ENCODE data around the gene CNDP1.
"Not testable (repeated sequence)": the region's sequence is repeated elsewhere in the genome, so short reads cannot be mapped to it uniquely, and the experiment has no call there.

The CNDP1 gene

DNA sequence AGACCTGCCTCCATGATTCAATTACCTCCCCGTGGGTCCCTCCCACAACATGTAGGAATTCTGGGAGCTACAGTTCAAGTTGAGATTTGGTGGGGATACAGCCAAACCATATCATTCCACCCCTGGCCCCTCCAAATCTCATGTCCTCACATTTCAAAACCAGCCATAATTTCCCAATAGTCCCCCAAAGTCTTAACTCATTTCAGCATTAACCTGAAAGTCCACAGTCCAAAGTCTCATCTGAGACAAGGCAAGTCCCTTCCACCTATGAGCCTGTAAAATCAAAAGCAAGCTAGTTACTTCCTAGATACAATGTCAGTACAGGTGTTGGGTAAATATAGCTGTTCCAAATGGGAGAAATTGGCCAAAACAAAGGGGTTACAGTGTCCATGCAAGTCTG is 30.9 kb downstream of the CNDP1 start:
- not testable (repeated sequence) for H3K79me1 ChIP-seq (ENCODE audit: low read length); H3K4me3 ChIP-seq (ENCODE audit: low read depth, low read length); H3K79me2 ChIP-seq (ENCODE audit: control insufficient read depth, insufficient read depth, low read length, poor library complexity); H2BK120ac ChIP-seq (ENCODE audit: insufficient read depth, low read length, poor library complexity); H3K4me2 ChIP-seq (ENCODE audit: low read length); H3K4me1 ChIP-seq (ENCODE audit: control insufficient read depth in 1 of 2, insufficient read depth in 2 of 2, low read length in 2 of 2); H2BK5ac ChIP-seq (ENCODE audit: low read depth, low read length, poor library complexity); H2BK12ac ChIP-seq (ENCODE audit: low read length); H2AFZ ChIP-seq (ENCODE audit: insufficient read depth, low read length, poor library complexity); H3K4ac ChIP-seq (ENCODE audit: low read depth, low read length); H3K14ac ChIP-seq (ENCODE audit: low read length); H2AK5ac ChIP-seq (ENCODE audit: low read length); H3K18ac ChIP-seq (ENCODE audit: low read length); H3K9ac ChIP-seq (ENCODE audit: low read length); H3K27me3 ChIP-seq (ENCODE audit: insufficient read depth, low read length); H3K23ac ChIP-seq (ENCODE audit: low read length); H3K36me3 ChIP-seq (ENCODE audit: control insufficient read depth in 1 of 2, insufficient read depth in 2 of 2, low read length in 2 of 2); DNase-seq; H4K12ac ChIP-seq (ENCODE audit: low read depth, low read length); H4K8ac ChIP-seq (ENCODE audit: low read depth, low read length); H3K27ac ChIP-seq (ENCODE audit: low read depth, low read length); H4K91ac ChIP-seq (ENCODE audit: low read depth, low read length)
- peaks cover 11% of the 10 kb centered on the region for H3K9me3 ChIP-seq (ENCODE audit: insufficient read depth, low read depth, low read length)
- WGBS (ENCODE audit: extremely low coverage, insufficient coverage, insufficient read length): no CpG with 5 or more reads among the region's 1 CpG

DNA sequence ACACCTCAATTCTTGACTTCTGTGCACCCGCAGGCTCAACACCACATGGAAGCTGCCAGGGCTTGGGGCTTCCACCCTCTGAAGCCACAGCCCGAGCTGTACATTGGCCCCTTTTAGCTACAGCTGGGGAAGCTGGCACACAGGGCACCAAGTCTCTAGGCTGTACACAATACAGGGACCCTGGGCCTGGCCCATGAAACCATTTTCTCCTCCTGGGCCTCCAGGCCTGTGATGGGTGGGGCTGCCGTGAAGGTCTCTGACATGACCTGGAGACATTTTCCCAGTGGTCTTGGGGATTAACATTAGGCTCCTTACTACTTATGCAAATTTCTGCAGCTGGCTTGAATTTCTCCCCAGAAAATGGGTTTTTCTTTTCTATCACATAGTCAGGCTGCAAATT is 31.7 kb downstream of the CNDP1 start:
- not testable (repeated sequence) for H2AFZ ChIP-seq (ENCODE audit: insufficient read depth, low read length, poor library complexity); H3K4me3 ChIP-seq (ENCODE audit: low read depth, low read length); H3K79me2 ChIP-seq (ENCODE audit: control insufficient read depth, insufficient read depth, low read length, poor library complexity); H3K27ac ChIP-seq (ENCODE audit: low read depth, low read length); H2BK12ac ChIP-seq (ENCODE audit: low read length); H3K18ac ChIP-seq (ENCODE audit: low read length); H3K9ac ChIP-seq (ENCODE audit: low read length); H3K4me1 ChIP-seq (ENCODE audit: control insufficient read depth in 1 of 2, insufficient read depth in 2 of 2, low read length in 2 of 2); H3K14ac ChIP-seq (ENCODE audit: low read length); H2BK120ac ChIP-seq (ENCODE audit: insufficient read depth, low read length, poor library complexity); H4K91ac ChIP-seq (ENCODE audit: low read depth, low read length); H3K4ac ChIP-seq (ENCODE audit: low read depth, low read length); DNase-seq; H2AK5ac ChIP-seq (ENCODE audit: low read length); H4K8ac ChIP-seq (ENCODE audit: low read depth, low read length); H4K12ac ChIP-seq (ENCODE audit: low read depth, low read length); H3K23ac ChIP-seq (ENCODE audit: low read length); H3K27me3 ChIP-seq (ENCODE audit: insufficient read depth, low read length); H3K36me3 ChIP-seq (ENCODE audit: control insufficient read depth in 1 of 2, insufficient read depth in 2 of 2, low read length in 2 of 2); H3K79me1 ChIP-seq (ENCODE audit: low read length); H2BK5ac ChIP-seq (ENCODE audit: low read depth, low read length, poor library complexity); H3K4me2 ChIP-seq (ENCODE audit: low read length)
- H3K9me3 ChIP-seq (ENCODE audit: insufficient read depth, low read depth, low read length): peaks cover 11% of the 10 kb centered on the region
- no CpG with 5 or more reads among the region's 3 CpGs for WGBS (ENCODE audit: extremely low coverage, insufficient coverage, insufficient read length)

DNA sequence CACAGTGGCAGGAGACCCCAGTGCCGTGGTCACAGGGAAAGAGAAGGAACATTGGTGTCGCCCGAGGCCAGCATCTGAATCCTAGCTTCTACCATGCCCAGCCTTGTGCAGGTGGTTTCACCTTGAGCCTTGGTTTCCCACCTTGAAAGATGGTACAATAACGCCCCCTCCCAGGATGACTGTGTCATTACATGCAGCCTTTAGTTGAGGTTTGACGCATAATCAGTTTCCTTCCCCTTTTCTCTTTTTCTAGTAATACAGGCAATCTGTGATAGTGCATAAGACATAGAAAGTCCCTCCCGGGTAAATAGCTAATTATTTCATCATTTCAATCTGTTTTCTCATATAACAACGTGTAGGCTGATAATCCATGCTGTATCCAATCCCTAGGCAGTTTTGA is 33.5 kb downstream of the CNDP1 start:
- H3K23ac ChIP-seq (ENCODE audit: low read length): no peak overlapping the region
- no peak overlapping the region for H2AFZ ChIP-seq (ENCODE audit: insufficient read depth, low read length, poor library complexity)
- H3K79me1 ChIP-seq (ENCODE audit: low read length): no peaks in the 10 kb centered on the region
- no peak overlapping the region for H3K27ac ChIP-seq (ENCODE audit: low read depth, low read length)
- no peak overlapping the region for H2BK5ac ChIP-seq (ENCODE audit: low read depth, low read length, poor library complexity)
- no peaks in the 10 kb centered on the region for H3K36me3 ChIP-seq (ENCODE audit: control insufficient read depth in 1 of 2, insufficient read depth in 2 of 2, low read length in 2 of 2)
- no peak overlapping the region for H3K14ac ChIP-seq (ENCODE audit: low read length)
- no peak overlapping the region for H4K91ac ChIP-seq (ENCODE audit: low read depth, low read length)
- no peaks in the 10 kb centered on the region for H3K27me3 ChIP-seq (ENCODE audit: insufficient read depth, low read length)
- no peaks in the 10 kb centered on the region for H3K79me2 ChIP-seq (ENCODE audit: control insufficient read depth, insufficient read depth, low read length, poor library complexity)
- WGBS (ENCODE audit: extremely low coverage, insufficient coverage, insufficient read length): no CpG with 5 or more reads among the region's 7 CpGs
- H4K8ac ChIP-seq (ENCODE audit: low read depth, low read length): no peak overlapping the region
- H3K4me1 ChIP-seq (ENCODE audit: control insufficient read depth in 1 of 2, insufficient read depth in 2 of 2, low read length in 2 of 2): peaks cover 0 to under 1% of the 10 kb centered on the region in 2 experiments
- no peak overlapping the region for H2AK5ac ChIP-seq (ENCODE audit: low read length)
- H3K9me3 ChIP-seq (ENCODE audit: insufficient read depth, low read depth, low read length): peaks cover 11% of the 10 kb centered on the region
- H3K9ac ChIP-seq (ENCODE audit: low read length): no peak overlapping the region
- no peak overlapping the region for H2BK12ac ChIP-seq (ENCODE audit: low read length)
- no peak overlapping the region for H3K18ac ChIP-seq (ENCODE audit: low read length)
- no peak overlapping the region for H4K12ac ChIP-seq (ENCODE audit: low read depth, low read length)
- no peak overlapping the region for H3K4me3 ChIP-seq (ENCODE audit: low read depth, low read length)
- no peak overlapping the region for H2BK120ac ChIP-seq (ENCODE audit: insufficient read depth, low read length, poor library complexity)
- no peak overlapping the region for H3K4ac ChIP-seq (ENCODE audit: low read depth, low read length)
- H3K4me2 ChIP-seq (ENCODE audit: low read length): no peak overlapping the region
- DNase-seq: no peak

DNA sequence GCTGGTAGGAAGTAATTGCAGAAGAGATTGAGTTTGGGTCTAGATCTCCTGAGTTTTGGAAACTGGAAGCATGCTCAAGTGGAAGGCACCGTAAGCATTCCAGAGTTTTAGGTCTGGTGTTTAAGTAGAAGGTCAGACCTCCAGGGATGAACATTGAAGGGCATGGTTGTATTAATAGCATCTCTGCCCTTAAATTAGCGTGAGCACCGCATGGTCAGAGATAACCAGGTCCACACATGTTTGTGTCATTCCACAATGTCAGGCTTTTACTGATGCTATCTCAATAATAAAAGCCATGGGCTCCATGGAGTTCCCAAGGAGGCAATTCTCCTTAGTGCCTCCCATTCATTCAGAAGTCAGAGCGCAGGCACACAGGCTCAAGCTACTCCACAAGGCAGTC is 35.1 kb downstream of the CNDP1 start:
- H3K27me3 ChIP-seq (ENCODE audit: insufficient read depth, low read length): no peaks in the 10 kb centered on the region
- no peak overlapping the region for H2AFZ ChIP-seq (ENCODE audit: insufficient read depth, low read length, poor library complexity)
- no peak overlapping the region for H3K18ac ChIP-seq (ENCODE audit: low read length)
- H2BK12ac ChIP-seq (ENCODE audit: low read length): no peak overlapping the region
- H3K79me1 ChIP-seq (ENCODE audit: low read length): no peaks in the 10 kb centered on the region
- no peaks in the 10 kb centered on the region for H3K79me2 ChIP-seq (ENCODE audit: control insufficient read depth, insufficient read depth, low read length, poor library complexity)
- H3K27ac ChIP-seq (ENCODE audit: low read depth, low read length): no peak overlapping the region
- no peak overlapping the region for H3K4me3 ChIP-seq (ENCODE audit: low read depth, low read length)
- H3K36me3 ChIP-seq (ENCODE audit: control insufficient read depth in 1 of 2, insufficient read depth in 2 of 2, low read length in 2 of 2): no peaks in the 10 kb centered on the region
- no peak overlapping the region for H3K23ac ChIP-seq (ENCODE audit: low read length)
- no peak overlapping the region for H2AK5ac ChIP-seq (ENCODE audit: low read length)
- no peak overlapping the region for H3K4ac ChIP-seq (ENCODE audit: low read depth, low read length)
- H3K4me1 ChIP-seq (ENCODE audit: control insufficient read depth in 1 of 2, insufficient read depth in 2 of 2, low read length in 2 of 2): no peaks in the 10 kb centered on the region
- no peak overlapping the region for H3K9ac ChIP-seq (ENCODE audit: low read length)
- no peak overlapping the region for H2BK120ac ChIP-seq (ENCODE audit: insufficient read depth, low read length, poor library complexity)
- WGBS (ENCODE audit: extremely low coverage, insufficient coverage, insufficient read length): no CpG with 5 or more reads among the region's 4 CpGs
- no peak for DNase-seq
- no peak overlapping the region for H4K8ac ChIP-seq (ENCODE audit: low read depth, low read length)
- H4K91ac ChIP-seq (ENCODE audit: low read depth, low read length): no peak overlapping the region
- H3K9me3 ChIP-seq (ENCODE audit: insufficient read depth, low read depth, low read length): peaks cover 11% of the 10 kb centered on the region
- H4K12ac ChIP-seq (ENCODE audit: low read depth, low read length): no peak overlapping the region
- H3K4me2 ChIP-seq (ENCODE audit: low read length): no peak overlapping the region
- H3K14ac ChIP-seq (ENCODE audit: low read length): no peak overlapping the region
- no peak overlapping the region for H2BK5ac ChIP-seq (ENCODE audit: low read depth, low read length, poor library complexity)
